GM12878 (cell line): Measurements from ENCODE around the gene SHF.

Source experiments
- SIN3A ChIP-seq: IDR thresholded peaks from 2 replicates; pipeline ENCODE4 v1.6.1; 2012; ENCODE audit warnings: low read depth, low read length, improper control_type of control experiment
- SMC3 ChIP-seq: IDR thresholded peaks from 2 replicates; pipeline ENCODE4 v1.6.1; 2011; ENCODE audit warnings: low read length, improper control_type of control experiment, borderline replicate concordance
- SUZ12 ChIP-seq: fragments of 200-600 bp; sonication (generic); IDR thresholded peaks from one replicate; pipeline ENCODE4 v1.6.1; 2018; ENCODE audit warnings: antibody characterized with exemption, mild to moderate bottlenecking; ENCODE audit not compliant: unreplicated experiment
- ZNF24 ChIP-seq: fragments of 450-650 bp; IDR thresholded peaks from 2 replicates; pipeline ENCODE4 v1.6.1; 2017; ENCODE audit warnings: antibody characterized with exemption, mild to moderate bottlenecking
- TF ChIP-seq, protein P1 (sequence below): IDR thresholded peaks from 2 replicates; pipeline ENCODE4 v1.6.1; 2012; ENCODE audit warnings: low read depth, low read length, improper control_type of control experiment
- TF ChIP-seq, protein P2 (sequence below): fragments of 450-650 bp; IDR thresholded peaks from 2 replicates; pipeline ENCODE4 v1.6.1; 2014; ENCODE audit warnings: mild to moderate bottlenecking
- TF ChIP-seq, protein P3 (sequence below), 3 experiments: IDR thresholded peaks in 2 of 3; conservative IDR thresholded peaks in 1 of 3; 2 replicates each; pipeline ENCODE4 v1.5.1; 2011; ENCODE audit warnings: low read depth in 3 of 3, low read length in 3 of 3, mild to moderate bottlenecking in 3 of 3, control low read depth in 2 of 3, moderate library complexity in 2 of 3, inconsistent platforms in 1 of 3, mixed read lengths in 1 of 3; ENCODE audit not compliant: control insufficient read depth in 2 of 3, insufficient read depth in 1 of 3; ENCODE audit errors: extremely low read depth in 1 of 3

GRCh38 chr15:45171912-45172311 lies 15.9 kb downstream of the SHF start:
- no peak for TF ChIP-seq SIN3A
- TF ChIP-seq, protein P1, sequence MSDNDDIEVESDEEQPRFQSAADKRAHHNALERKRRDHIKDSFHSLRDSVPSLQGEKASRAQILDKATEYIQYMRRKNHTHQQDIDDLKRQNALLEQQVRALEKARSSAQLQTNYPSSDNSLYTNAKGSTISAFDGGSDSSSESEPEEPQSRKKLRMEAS = no peak
- TF ChIP-seq, protein P2, sequence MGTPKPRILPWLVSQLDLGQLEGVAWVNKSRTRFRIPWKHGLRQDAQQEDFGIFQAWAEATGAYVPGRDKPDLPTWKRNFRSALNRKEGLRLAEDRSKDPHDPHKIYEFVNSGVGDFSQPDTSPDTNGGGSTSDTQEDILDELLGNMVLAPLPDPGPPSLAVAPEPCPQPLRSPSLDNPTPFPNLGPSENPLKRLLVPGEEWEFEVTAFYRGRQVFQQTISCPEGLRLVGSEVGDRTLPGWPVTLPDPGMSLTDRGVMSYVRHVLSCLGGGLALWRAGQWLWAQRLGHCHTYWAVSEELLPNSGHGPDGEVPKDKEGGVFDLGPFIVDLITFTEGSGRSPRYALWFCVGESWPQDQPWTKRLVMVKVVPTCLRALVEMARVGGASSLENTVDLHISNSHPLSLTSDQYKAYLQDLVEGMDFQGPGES = no peak
- no peak for TF ChIP-seq SUZ12
- TF ChIP-seq, protein P3, sequence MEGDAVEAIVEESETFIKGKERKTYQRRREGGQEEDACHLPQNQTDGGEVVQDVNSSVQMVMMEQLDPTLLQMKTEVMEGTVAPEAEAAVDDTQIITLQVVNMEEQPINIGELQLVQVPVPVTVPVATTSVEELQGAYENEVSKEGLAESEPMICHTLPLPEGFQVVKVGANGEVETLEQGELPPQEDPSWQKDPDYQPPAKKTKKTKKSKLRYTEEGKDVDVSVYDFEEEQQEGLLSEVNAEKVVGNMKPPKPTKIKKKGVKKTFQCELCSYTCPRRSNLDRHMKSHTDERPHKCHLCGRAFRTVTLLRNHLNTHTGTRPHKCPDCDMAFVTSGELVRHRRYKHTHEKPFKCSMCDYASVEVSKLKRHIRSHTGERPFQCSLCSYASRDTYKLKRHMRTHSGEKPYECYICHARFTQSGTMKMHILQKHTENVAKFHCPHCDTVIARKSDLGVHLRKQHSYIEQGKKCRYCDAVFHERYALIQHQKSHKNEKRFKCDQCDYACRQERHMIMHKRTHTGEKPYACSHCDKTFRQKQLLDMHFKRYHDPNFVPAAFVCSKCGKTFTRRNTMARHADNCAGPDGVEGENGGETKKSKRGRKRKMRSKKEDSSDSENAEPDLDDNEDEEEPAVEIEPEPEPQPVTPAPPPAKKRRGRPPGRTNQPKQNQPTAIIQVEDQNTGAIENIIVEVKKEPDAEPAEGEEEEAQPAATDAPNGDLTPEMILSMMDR (IDR thresholded peaks at IDR 0.05 in 2 of 3, conservative IDR thresholded peaks at IDR 0.05 in 1 of 3; ENCODE audit: control insufficient read depth in 2 of 3, extremely low read depth in 1 of 3, insufficient read depth in 1 of 3, low read depth in 3 of 3, low read length in 3 of 3) = no peak
- TF ChIP-seq SMC3 = no peak
- no peak for TF ChIP-seq ZNF24
